ENCODE measurements around the gene SIL1.

DNA sequence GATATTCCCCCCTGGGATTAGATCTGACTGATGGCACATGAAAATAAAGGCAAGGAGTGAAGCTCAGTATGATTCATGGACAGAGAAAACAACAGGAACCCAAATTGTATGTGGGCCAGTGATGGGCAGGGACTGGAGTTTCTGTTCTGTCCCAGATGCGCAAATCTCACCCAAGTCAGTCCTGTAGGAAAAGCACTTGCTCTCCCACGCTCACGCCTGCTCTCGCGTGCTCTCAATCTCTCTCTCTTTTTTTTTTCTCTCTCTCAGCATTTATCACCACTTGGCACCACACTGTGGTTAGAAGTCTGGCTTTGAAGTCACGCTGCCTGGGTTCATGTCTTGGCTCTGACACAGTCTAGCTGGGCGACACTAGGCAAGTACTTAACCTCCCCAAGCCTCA, 216.6 kb downstream of the SIL1 start:
- TF ChIP-seq, protein P1, sequence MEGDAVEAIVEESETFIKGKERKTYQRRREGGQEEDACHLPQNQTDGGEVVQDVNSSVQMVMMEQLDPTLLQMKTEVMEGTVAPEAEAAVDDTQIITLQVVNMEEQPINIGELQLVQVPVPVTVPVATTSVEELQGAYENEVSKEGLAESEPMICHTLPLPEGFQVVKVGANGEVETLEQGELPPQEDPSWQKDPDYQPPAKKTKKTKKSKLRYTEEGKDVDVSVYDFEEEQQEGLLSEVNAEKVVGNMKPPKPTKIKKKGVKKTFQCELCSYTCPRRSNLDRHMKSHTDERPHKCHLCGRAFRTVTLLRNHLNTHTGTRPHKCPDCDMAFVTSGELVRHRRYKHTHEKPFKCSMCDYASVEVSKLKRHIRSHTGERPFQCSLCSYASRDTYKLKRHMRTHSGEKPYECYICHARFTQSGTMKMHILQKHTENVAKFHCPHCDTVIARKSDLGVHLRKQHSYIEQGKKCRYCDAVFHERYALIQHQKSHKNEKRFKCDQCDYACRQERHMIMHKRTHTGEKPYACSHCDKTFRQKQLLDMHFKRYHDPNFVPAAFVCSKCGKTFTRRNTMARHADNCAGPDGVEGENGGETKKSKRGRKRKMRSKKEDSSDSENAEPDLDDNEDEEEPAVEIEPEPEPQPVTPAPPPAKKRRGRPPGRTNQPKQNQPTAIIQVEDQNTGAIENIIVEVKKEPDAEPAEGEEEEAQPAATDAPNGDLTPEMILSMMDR (IDR thresholded peaks at IDR 0.05), result no peak
- TF ChIP-seq POLR2AphosphoS5 (IDR thresholded peaks at IDR 0.05), result no peak
- TF ChIP-seq POLR2A (IDR thresholded peaks at IDR 0.05; ENCODE audit: low read depth), result no peak
- TF ChIP-seq EP300 (IDR thresholded peaks at IDR 0.05), result no peak

All from esophagus muscularis mucosa (tissue), 4 donors.